Smooth muscle cell of the brain vasculature (primary cell): ENCODE measurements around the gene CD163.
"Not testable (repeated sequence)": the region's sequence is repeated elsewhere in the genome, so short reads cannot be mapped to it uniquely, and the experiment has no call there.

Experiments used
- DNase-seq: peaks from one replicate; pipeline ENCODE4 v3.0.0-alpha.2; 2012; ENCODE audit warnings: low read depth, low spot score

Gene CD163

DNA sequence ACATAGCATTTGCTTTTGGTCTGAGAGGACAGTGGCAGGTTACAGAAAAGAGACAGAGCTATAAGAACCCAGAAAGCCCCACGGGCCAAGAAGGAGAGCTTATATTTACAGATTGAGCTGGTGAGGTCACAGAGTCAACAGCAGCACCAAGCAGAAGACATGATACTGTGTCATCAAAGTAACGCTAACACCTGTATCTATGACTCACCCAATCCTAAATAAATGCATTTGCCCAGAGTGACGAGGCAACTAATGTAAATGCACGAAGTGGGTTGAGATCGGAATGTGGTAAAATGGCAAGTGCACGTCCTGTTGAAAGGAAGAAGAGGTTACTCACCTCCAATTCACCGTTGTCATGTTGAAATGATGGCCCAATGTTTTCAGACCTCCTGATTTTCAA, 52.9 kb downstream of the CD163 start:
- no peak for DNase-seq

DNA sequence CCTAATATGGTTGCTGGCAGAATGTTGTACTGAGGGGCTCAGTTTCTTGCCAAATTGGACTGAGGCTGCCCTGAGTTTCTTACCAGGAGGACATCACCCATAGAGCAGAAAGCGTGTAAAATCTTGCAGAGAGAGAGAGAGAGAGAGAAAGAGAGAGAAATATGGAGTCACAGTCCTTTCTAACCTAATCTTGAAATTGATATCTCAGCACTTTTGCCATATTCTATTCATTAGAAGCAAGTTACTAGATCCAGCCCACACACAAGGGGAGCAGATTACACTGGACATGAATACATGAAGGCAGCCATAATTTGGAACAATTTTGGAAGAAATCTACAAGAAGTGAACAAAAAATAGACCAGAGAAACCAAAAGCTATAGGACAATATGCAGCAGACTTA, 55.5 kb downstream of the CD163 start:
- no peak for DNase-seq

DNA sequence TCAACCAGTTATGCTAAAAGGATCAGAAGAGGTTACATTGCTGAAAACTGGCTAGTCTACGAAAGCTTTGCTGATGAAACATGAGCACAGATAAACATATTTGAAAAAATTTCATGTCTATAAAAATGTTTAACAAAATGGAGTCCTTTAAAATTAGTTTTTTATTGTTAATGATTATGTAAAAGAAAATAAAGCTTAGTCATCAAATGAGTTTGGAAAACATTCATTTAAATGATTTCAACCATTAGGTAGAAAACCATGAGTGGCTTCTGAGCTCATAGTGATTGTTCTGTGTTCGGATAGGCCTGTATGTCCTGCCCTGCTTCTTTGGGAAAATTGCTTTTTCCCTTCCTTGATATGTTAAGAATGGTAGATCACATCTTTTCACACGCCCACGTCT, 59.0 kb downstream of the CD163 start:
- no peak for DNase-seq

DNA sequence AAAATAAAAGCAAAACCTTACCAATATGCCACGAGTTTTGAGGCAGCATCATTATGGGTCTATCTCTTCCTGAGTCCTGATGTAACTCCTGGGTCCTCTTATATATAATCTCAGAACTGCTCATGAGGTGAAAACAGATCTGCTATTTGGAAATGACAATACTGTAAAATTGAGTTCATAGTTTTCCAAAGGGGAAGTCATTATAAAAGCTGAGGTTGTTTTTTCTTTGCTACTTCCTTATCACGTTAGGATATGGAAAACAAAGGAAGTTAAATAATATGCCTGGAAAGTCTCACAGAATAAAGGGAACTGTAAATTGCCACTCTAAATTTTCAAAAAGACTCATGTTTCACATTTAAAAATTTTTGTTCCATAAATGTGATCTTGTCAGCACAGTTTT, 59.5 kb downstream of the CD163 start, which contains the start of gene CD163L1:
CD163L1 (minus strand) TSS at position 78 of the 400 bp plus-strand sequence; CDS start at position 52, 26 bp downstream.
- DNase-seq, result no peak

DNA sequence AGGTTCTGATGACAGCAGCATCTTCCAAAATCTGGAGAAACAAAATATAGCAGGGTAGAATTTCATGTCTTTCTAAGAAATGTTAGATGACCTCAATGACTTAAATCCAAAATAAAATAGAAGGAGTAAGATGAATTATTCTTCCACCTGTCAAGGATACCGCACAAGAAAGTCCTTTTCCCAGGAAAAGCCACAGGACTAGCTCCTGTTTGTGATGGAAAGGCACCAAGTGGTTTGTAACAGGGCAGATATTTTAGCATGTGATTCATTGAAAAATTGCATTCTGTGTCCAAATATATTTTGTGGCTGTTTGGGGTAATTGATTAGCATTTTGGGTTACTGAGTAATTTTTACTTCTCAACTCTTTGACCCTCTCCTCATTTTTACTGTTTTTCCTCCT, 62.4 kb downstream of the CD163 start:
- no peak for DNase-seq

DNA sequence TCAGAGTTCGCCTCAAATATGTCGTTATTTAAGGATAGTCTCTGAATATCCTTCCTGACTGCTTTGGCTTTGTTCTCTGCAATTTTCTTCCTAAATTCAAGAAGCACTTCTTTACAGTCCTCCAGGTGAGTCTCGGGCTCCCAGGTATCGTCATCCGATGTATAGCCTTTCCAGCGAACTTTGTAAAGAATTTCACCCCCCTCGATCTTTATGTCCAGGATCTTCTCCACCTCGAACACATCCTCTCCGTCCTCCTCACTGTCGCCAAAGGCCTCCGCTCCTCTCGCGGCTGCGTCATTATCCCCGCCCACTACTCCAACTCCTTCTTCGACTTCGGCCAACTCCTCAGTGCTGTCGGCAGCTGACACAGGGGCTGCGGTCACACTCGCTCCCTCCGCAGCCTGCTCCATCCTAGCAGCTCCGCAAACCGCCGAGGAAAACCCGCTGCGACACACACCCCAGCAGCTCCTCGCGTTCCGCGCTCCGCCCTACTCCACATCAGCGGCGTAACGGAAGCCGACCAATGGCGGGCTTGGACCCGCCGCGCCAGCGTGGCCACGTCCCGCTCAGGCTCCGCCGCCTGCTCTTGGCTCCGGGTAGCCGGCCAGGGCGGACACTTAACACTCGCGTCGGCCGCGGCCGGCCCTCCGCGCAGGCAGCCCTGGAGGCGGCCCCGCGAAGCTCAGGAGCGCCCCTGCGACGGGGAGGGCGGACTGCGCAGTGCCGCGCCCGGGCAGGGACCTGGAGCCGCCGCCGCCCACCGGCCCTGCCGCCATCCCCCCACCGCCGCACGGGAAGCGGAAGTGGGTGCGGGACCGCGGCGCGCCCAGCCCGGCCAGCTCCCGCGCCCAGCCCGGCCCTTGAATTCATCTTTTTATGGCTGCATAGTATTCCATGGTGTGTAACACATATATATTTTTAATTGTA, 63.7 kb downstream of the CD163 start:
- DNase-seq, result no peak

DNA sequence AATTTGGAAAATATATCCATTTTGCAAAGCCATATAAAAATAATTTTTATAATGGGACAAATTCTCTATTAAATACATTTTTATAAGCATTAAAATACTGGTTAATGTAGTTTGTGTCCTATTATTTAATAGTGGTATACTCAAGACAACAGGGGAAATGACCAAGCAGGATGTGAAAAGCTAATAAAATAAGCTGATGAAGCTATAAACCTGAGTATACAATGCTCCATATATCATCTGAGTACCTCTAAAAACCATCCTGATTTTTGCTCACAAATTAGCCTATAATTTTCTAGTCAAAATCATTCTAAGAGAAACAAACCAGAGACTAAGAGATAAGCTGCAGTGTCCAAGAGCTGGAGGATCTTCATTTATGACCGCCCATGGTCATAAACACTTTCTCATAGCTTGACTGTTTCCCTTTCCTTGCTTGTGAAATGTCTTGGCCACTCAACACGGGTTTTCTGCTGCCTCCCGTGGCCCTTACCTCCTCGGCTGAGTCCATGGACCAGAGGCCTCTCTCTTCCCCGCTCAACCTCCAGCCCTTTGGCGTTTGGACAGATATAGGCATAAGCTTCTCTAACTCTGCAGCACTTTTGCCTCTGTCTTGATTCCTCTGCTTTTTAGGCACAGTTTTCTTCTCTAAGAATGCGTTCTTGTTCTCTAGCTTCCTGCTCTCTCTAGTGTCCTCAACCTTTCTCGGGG, 65.1 kb downstream of the CD163 start:
- DNase-seq, result not testable (repeated sequence)

DNA sequence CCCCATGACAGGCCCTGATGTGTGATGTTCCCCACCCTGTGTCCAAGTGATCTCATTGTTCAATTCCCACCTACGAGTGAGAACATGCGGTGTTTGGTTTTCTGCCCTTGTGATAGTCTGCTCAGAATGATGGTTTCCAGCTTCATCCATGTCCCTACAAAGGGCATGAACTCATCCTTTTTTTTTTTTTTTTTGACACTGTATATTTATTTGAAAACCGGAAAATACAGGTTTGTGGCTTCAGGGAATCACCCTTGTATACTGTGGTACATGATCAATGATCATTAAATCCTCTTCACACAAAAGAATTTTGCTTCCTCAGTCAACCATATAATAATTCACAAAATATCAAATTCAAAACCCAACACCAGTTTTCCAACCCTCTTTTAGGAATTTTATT, 66.1 kb downstream of the CD163 start:
- DNase-seq, result not testable (repeated sequence)

DNA sequence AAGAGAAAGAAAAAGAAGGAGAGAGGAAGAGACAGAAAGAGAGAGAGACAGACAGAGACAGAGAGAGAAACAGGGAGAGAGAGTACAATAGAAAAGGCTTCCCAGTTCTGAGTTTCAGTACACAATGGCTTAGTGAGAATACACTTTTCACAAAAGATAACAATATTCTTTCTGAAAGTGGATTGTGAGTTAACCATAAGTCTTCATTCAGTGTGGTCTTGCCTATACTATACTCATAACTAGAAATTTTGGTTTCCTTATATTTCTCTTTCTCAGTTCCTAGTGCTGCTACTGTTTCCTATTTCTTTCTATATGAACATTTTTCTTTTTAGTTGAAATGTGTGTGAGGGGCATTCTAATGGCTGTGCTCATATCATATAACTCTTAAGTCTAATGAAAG, 68.9 kb downstream of the CD163 start:
- DNase-seq, result no peak

DNA sequence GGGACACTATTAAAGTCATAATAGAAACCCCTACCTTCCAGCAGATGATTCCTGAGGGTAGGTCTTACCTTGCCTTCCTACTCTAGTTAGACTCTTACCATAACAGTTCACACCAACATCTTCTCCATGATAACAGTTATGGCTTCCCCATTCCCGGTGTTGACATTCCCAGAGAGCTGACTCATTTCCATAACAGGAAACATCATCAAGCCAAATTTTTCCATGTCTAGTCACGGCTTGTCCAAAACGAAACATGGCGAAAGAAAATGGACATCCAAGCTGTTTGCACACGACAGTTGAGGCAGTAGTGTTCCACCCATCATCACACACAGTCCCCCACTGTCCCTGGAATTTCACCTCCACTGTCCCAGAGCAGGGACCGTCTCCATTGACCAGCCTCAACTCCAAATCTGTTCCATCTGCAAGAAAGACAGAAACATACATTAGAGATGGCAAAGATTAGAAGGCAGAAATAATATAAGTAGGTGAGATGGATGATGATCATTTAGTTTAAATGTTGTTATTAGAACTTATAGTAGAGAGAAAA, 70.2 kb downstream of the CD163 start:
- no peak for DNase-seq

DNA sequence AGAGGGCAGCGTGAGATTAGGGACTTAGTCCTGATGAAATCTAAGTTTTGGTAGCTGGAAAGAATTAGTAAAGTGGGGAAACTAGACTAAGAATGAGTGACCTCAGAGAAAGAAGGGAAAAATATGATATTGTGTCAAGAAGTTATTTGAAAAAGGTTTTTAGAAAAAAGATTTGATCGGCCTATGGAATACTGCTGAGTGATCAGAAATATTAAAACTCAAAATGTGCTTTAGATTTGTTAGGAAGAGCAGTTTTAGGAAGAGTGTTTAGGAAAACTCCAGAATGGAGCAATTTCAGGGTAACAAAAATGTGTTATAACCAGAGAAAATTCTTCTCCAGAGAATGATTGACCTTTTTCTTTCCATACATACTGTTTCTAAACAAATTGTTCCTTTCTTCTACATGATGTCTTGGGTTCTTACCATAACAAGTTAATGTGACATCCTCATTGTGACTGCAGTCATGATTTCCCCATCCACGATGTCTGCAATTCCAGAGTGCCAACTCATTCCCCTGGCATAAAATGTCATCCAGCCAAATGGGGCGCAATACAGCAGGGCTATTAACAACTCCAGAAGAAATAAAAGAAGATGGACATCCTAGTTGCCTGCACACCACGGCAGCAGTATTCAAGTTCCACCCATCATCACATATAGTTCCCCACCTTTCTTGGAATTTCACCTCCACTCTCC, 71.4 kb downstream of the CD163 start:
- no peak for DNase-seq
